Measurements from ENCODE around the gene PACRG.

DNA sequence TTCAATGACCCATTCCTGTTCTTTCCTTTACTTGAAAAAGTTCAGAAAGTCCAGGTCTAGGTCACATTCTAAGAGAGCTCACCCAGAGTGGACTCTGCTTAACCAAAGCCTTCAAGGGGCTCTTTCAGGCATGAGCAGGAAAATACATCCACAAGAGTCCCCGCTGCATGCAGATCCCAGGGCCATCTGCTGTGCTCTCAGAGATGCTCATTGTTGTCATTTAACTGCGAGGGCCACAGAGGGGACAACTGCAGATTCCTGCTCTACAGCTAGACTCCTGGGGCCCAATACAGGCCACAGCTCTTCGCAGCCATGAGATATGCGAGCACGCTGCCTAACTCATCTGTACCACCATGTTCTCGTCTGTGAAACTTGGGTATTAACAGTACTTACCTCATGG is 391.2 kb downstream of the PACRG start:
- TF ChIP-seq EZH2phosphoT487 (IDR thresholded peaks at IDR 0.05; ENCODE audit: insufficient read depth, low read depth) (no peak), EZH2 (IDR thresholded peaks at IDR 0.05; ENCODE audit: insufficient read depth, poor library complexity, severe bottlenecking) (no peak)
